ENCODE results near the gene LRATD1.
"Not testable (repeated sequence)": the region's sequence is repeated elsewhere in the genome, so short reads cannot be mapped to it uniquely, and the experiment has no call there.

The LRATD1 gene

DNA sequence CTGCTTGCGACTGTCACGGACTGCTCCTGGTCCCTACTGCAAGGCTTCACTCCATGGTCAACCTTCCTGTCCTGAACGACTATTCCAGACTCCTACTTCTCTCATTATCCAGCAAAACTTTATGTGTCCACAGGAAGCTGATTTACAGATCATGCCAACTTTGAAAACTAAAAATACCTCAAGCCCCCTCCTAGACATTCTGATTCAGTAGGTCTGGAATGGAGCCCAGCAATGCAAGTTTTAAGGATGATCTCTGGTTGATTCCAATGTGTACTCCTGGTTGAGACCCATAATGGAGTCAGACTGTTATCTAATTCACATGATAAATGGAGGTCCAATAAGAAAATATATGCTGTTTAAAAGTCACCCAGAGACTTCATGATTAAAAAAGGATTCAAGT lies 13.1 kb upstream of the LRATD1 start:
- H3K27ac ChIP-seq: no peak overlapping the region
- DNase-seq (ENCODE audit: low spot score): no peak
- no peak overlapping the region for H3K4me3 ChIP-seq
- TF ChIP-seq, protein P1, sequence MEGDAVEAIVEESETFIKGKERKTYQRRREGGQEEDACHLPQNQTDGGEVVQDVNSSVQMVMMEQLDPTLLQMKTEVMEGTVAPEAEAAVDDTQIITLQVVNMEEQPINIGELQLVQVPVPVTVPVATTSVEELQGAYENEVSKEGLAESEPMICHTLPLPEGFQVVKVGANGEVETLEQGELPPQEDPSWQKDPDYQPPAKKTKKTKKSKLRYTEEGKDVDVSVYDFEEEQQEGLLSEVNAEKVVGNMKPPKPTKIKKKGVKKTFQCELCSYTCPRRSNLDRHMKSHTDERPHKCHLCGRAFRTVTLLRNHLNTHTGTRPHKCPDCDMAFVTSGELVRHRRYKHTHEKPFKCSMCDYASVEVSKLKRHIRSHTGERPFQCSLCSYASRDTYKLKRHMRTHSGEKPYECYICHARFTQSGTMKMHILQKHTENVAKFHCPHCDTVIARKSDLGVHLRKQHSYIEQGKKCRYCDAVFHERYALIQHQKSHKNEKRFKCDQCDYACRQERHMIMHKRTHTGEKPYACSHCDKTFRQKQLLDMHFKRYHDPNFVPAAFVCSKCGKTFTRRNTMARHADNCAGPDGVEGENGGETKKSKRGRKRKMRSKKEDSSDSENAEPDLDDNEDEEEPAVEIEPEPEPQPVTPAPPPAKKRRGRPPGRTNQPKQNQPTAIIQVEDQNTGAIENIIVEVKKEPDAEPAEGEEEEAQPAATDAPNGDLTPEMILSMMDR (IDR thresholded peaks at IDR 0.05): no peak

GRCh38 chr2:14621114-14621513 lies 11.4 kb upstream of the LRATD1 start:
- TF ChIP-seq, protein P1 (IDR thresholded peaks at IDR 0.05): no peak
- Histone ChIP-seq H3K4me3 (no peak overlapping the region), H3K27ac (no peak overlapping the region)
- no peak for DNase-seq (ENCODE audit: low spot score)

GRCh38 chr2:14621906-14622549 lies 10.5 kb upstream of the LRATD1 start:
- H3K4me3 ChIP-seq: no peak overlapping the region
- TF ChIP-seq, protein P1 (IDR thresholded peaks at IDR 0.05): no peak
- no peak overlapping the region for H3K27ac ChIP-seq
- no peak for DNase-seq (ENCODE audit: low spot score)

DNA sequence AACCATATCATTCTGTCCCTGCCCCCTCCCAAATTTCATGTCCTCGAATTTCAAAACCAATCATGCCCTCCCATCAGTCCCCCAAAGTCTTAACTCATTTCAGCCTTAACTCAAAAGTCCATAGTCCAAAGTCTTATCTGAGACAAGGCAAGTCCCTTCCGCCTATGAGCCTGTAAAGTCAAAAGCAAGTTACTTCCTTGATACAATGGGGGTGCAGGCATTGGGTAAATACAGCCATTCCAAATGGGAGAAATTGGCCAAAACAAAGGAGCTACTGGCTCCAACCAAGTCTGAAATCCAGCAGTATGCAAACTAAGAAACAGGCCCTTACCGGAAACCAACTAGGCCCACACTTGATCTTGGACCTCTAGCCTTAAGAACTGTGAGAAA lies 10.0 kb upstream of the LRATD1 start:
- DNase-seq (ENCODE audit: low spot score); H3K4me3 ChIP-seq; H3K27ac ChIP-seq: not testable (repeated sequence)

GRCh38 chr2:14623237-14623636 lies 9.3 kb upstream of the LRATD1 start:
- DNase-seq (ENCODE audit: low spot score): no peak
- TF ChIP-seq, protein P1 (IDR thresholded peaks at IDR 0.05): no peak
- no peak overlapping the region for H3K27ac ChIP-seq
- H3K4me3 ChIP-seq: no peak overlapping the region

GRCh38 chr2:14626873-14627272 lies 5.6 kb upstream of the LRATD1 start:
- no peak overlapping the region for H3K27ac ChIP-seq
- TF ChIP-seq, protein P1 (IDR thresholded peaks at IDR 0.05): no peak
- DNase-seq (ENCODE audit: low spot score): no peak

GRCh38 chr2:14628901-14629300 lies 3.6 kb upstream of the LRATD1 start:
- Histone ChIP-seq H3K4me3 (no peak overlapping the region), H3K27ac (no peak overlapping the region)
- TF ChIP-seq, protein P1 (IDR thresholded peaks at IDR 0.05): no peak
- DNase-seq (ENCODE audit: low spot score): no peak

More at GRCh38 chr2:14626873-14627272, 5.6 kb upstream of the LRATD1 start:
- no peak overlapping the region for H3K4me3 ChIP-seq

Measured in coronary artery (tissue), 2 donors.